ENCODE measurements around the gene SCGB3A2.

SCGB3A2 gene

GRCh38 chr5:147911427-147911826 is 32.9 kb downstream of the SCGB3A2 start:
- Histone ChIP-seq H3K9me3 (ENCODE audit: severe bottlenecking) (no peaks in the 10 kb centered on the region), H3K36me3 (no peaks in the 10 kb centered on the region), H3K27ac (no peak overlapping the region), H3K27me3 (ENCODE audit: insufficient read depth, low read depth, severe bottlenecking) (no peaks in the 10 kb centered on the region), H3K4me3 (ENCODE audit: low read depth, low read length) (no peak overlapping the region)
- TF ChIP-seq, protein P1, sequence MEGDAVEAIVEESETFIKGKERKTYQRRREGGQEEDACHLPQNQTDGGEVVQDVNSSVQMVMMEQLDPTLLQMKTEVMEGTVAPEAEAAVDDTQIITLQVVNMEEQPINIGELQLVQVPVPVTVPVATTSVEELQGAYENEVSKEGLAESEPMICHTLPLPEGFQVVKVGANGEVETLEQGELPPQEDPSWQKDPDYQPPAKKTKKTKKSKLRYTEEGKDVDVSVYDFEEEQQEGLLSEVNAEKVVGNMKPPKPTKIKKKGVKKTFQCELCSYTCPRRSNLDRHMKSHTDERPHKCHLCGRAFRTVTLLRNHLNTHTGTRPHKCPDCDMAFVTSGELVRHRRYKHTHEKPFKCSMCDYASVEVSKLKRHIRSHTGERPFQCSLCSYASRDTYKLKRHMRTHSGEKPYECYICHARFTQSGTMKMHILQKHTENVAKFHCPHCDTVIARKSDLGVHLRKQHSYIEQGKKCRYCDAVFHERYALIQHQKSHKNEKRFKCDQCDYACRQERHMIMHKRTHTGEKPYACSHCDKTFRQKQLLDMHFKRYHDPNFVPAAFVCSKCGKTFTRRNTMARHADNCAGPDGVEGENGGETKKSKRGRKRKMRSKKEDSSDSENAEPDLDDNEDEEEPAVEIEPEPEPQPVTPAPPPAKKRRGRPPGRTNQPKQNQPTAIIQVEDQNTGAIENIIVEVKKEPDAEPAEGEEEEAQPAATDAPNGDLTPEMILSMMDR (IDR thresholded peaks at IDR 0.05; ENCODE audit: low read depth, low read length): no peak
- DNase-seq: no peak

DNA sequence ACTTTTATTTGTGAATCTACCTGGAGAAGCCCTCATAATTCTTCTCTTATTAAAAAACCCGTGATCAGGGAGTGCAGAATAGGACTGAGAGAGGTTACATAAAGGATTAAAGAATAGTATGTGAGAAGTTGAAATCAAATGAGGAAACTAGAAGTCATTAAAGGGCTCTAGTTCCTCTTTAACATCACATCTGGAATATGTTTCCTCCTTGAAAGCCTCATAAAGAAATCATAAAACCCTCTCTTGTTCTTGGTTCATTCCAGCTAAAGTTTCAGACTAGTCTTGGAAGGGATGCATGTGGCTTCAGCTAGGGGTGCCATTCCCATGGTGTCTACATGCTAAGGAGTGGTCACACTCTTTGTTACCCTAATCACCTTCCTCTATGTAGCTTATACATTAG is 33.5 kb downstream of the SCGB3A2 start:
- Histone ChIP-seq H3K27ac (no peak overlapping the region), H3K27me3 (ENCODE audit: insufficient read depth, low read depth, severe bottlenecking) (no peaks in the 10 kb centered on the region), H3K36me3 (no peaks in the 10 kb centered on the region), H3K9me3 (ENCODE audit: severe bottlenecking) (no peaks in the 10 kb centered on the region), H3K4me3 (ENCODE audit: low read depth, low read length) (no peak overlapping the region)
- DNase-seq: no peak
- TF ChIP-seq, protein P1 (IDR thresholded peaks at IDR 0.05; ENCODE audit: low read depth, low read length): no peak

GRCh38 chr5:147913786-147914185 is 35.3 kb downstream of the SCGB3A2 start:
- no peak overlapping the region for H3K27ac ChIP-seq
- H3K9me3 ChIP-seq (ENCODE audit: severe bottlenecking): no peaks in the 10 kb centered on the region
- no peak overlapping the region for H3K4me3 ChIP-seq (ENCODE audit: low read depth, low read length)
- DNase-seq: no peak
- no peaks in the 10 kb centered on the region for H3K27me3 ChIP-seq (ENCODE audit: insufficient read depth, low read depth, severe bottlenecking)
- TF ChIP-seq, protein P1 (IDR thresholded peaks at IDR 0.05; ENCODE audit: low read depth, low read length): no peak
- no peaks in the 10 kb centered on the region for H3K36me3 ChIP-seq

DNA sequence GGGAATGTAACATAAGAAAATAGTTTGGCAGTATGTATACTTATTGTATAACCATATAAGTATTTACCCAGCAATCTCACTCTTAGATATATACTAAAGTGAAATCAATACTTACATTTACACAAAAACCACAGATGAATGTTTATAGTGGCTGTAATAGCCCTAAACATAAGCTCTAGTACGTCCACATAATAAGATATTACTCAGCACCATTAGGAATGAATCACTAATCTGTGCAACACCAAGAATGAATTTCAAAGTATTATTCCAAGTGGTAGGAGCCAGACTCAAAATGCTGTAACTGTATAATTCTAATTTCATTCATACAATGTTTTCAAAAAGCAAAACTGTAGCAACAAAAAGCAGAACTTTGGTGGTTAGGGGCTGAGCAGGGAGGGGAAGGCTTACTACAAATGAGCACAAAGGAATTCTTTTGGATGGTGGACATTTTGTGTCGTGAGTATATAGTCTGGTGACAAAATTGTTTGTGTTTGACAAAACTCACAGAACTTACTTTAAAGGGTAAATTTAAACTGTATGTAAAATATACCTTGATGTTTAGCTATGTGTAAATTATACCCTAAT is 39.7 kb downstream of the SCGB3A2 start:
- TF ChIP-seq, protein P1 (IDR thresholded peaks at IDR 0.05; ENCODE audit: low read depth, low read length): no peak
- H3K27ac ChIP-seq: no peak overlapping the region
- H3K27me3 ChIP-seq (ENCODE audit: insufficient read depth, low read depth, severe bottlenecking): no peaks in the 10 kb centered on the region
- DNase-seq: no peak
- no peaks in the 10 kb centered on the region for H3K9me3 ChIP-seq (ENCODE audit: severe bottlenecking)
- no peaks in the 10 kb centered on the region for H3K36me3 ChIP-seq
- no peak overlapping the region for H3K4me3 ChIP-seq (ENCODE audit: low read depth, low read length)

DNA sequence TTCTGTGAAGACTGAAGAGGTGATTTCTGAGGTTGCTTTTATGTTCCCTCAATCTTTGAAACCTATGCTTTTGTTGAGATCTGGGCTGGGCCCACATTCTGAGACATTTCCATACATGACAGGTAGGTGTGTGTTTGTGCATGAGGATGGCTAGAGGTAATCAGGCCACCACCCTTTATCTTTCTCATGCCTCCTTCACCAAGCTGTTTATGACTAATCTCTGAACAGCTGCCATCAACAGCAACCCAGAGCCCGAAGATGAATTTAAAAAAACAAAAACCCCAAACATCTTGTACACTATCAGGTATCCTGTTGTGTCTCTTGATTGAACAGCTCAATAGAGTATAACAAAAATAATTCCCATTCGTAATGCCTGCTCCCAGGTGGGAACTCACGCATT is 40.4 kb downstream of the SCGB3A2 start:
- DNase-seq: no peak
- H3K27me3 ChIP-seq (ENCODE audit: insufficient read depth, low read depth, severe bottlenecking): no peaks in the 10 kb centered on the region
- no peak overlapping the region for H3K27ac ChIP-seq
- no peaks in the 10 kb centered on the region for H3K9me3 ChIP-seq (ENCODE audit: severe bottlenecking)
- H3K4me3 ChIP-seq (ENCODE audit: low read depth, low read length): no peak overlapping the region
- TF ChIP-seq, protein P1 (IDR thresholded peaks at IDR 0.05; ENCODE audit: low read depth, low read length): no peak
- H3K36me3 ChIP-seq: no peaks in the 10 kb centered on the region

DNA sequence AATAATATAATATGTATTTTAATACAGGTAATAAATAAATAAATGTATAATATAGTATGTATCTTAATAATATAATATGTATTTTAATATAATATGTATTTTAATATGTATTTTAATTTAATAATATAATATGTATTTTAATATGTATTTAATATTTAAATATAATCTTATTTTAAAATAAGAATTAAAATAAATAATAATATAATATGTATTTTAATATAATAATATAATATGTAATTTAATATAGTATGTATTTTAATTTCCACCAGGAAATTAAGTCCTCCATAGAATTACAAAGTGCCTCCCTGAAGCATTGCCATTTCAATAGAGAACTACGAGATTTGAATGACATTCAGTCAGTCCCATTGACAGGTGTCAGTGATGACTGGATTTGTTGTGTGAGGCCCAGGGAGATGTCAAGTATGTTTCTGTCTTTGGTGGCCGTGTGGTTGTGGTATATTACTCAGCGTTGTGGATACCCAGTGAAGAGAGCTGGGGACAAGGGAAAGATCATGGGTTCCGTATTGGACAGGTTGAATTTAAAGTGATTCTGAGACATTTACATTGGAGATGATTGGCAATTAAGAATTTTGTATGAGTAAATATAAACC is 42.0 kb downstream of the SCGB3A2 start:
- DNase-seq: no peak
- Histone ChIP-seq H3K4me3 (ENCODE audit: low read depth, low read length) (no peak overlapping the region), H3K9me3 (ENCODE audit: severe bottlenecking) (no peaks in the 10 kb centered on the region), H3K36me3 (no peaks in the 10 kb centered on the region), H3K27ac (no peak overlapping the region), H3K27me3 (ENCODE audit: insufficient read depth, low read depth, severe bottlenecking) (no peaks in the 10 kb centered on the region)
- TF ChIP-seq, protein P1 (IDR thresholded peaks at IDR 0.05; ENCODE audit: low read depth, low read length): no peak

Measured in WERI-Rb-1 (cell line).